HL-60 (cell line): ENCODE data around the gene STH.

ENCODE experiments used
- CTCF ChIP-seq: IDR thresholded peaks from one replicate; pipeline ENCODE4 v1.5.1; 2011; ENCODE audit warnings: low read length, control low read depth, inconsistent platforms; ENCODE audit not compliant: insufficient read depth
- GABPA ChIP-seq: IDR thresholded peaks from 2 replicates; pipeline ENCODE4 v1.6.1; 2012; ENCODE audit warnings: low read depth
- POLR2AphosphoS5 ChIP-seq: IDR thresholded peaks from 2 replicates; pipeline ENCODE4 v1.6.1; 2012; ENCODE audit warnings: low read depth
- SPI1 ChIP-seq: IDR thresholded peaks from 2 replicates; pipeline ENCODE4 v1.6.1; 2012; ENCODE audit warnings: low read depth, mild to moderate bottlenecking, borderline replicate concordance
- TF ChIP-seq, protein P1 (sequence below): IDR thresholded peaks from 2 replicates; pipeline ENCODE4 v1.6.1; 2012; ENCODE audit warnings: low read depth; ENCODE audit not compliant: insufficient replicate concordance

DNA sequence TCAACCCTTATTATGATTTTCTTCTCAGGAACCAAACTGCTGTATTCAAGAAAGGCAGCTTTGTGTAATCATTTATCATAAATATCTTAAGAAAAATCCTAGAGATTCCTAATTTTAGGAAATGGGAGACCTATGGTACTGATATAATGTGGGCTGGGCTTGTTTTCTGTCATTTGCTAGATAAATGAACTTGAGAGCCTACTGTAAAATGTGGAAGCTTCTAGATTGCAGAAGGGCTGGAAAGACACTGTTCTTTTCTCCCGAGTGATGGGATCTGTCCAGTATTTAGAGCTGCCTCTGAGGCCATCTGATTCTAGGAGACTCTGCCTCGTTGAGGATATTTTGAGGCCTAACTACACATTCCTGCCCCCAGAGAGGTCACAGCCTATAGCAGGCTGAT lies 19.9 kb upstream of the STH start:
- TF ChIP-seq, protein P1, sequence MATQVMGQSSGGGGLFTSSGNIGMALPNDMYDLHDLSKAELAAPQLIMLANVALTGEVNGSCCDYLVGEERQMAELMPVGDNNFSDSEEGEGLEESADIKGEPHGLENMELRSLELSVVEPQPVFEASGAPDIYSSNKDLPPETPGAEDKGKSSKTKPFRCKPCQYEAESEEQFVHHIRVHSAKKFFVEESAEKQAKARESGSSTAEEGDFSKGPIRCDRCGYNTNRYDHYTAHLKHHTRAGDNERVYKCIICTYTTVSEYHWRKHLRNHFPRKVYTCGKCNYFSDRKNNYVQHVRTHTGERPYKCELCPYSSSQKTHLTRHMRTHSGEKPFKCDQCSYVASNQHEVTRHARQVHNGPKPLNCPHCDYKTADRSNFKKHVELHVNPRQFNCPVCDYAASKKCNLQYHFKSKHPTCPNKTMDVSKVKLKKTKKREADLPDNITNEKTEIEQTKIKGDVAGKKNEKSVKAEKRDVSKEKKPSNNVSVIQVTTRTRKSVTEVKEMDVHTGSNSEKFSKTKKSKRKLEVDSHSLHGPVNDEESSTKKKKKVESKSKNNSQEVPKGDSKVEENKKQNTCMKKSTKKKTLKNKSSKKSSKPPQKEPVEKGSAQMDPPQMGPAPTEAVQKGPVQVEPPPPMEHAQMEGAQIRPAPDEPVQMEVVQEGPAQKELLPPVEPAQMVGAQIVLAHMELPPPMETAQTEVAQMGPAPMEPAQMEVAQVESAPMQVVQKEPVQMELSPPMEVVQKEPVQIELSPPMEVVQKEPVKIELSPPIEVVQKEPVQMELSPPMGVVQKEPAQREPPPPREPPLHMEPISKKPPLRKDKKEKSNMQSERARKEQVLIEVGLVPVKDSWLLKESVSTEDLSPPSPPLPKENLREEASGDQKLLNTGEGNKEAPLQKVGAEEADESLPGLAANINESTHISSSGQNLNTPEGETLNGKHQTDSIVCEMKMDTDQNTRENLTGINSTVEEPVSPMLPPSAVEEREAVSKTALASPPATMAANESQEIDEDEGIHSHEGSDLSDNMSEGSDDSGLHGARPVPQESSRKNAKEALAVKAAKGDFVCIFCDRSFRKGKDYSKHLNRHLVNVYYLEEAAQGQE: no peak
- TF ChIP-seq CTCF (no peak), GABPA (no peak), POLR2AphosphoS5 (no peak), SPI1 (no peak)
